ENCODE results near the gene TP63. TPM values are rescaled to one million over a fixed set of nuclear protein-coding genes. Genes with fewer than 3 reads are reported as not detected.

TP63 gene
- total RNA-seq, 1 experiment from 2014 or later: not detected

GRCh38 chr3:189806171-189806951 is 175.2 kb downstream of the TP63 start:
- H3K9me3 Mint-ChIP-seq: no peaks in the 10 kb centered on the region; a peak in 1 of 5 replicates
- Histone ChIP-seq H3K4me1 (ENCODE audit: insufficient read depth, low read length) (peaks cover 3% of the 10 kb centered on the region; the same call in 1 of the 2 replicates), H4K91ac (ENCODE audit: insufficient read length, low read depth, low read length) (no peak overlapping the region), H3K79me2 (ENCODE audit: insufficient read depth, low read length) (no peaks in the 10 kb centered on the region), H2BK20ac (ENCODE audit: low read depth, low read length, poor library complexity, severe bottlenecking) (no peak overlapping the region), H2BK15ac (ENCODE audit: low read depth, low read length) (no peak overlapping the region), H3K9me3 (ENCODE audit: control insufficient read depth, low read depth, low read length) (no peaks in the 10 kb centered on the region), H3K23ac (ENCODE audit: insufficient read length, low read depth, low read length) (no peak overlapping the region), H3K23me2 (ENCODE audit: insufficient read length, low read depth, low read length, poor library complexity, severe bottlenecking) (no peaks in the 10 kb centered on the region), H3K14ac (ENCODE audit: insufficient read depth, low read length) (no peak overlapping the region), H3K56ac (ENCODE audit: insufficient read length, low read depth, low read length) (no peak overlapping the region), H3K4me2 (ENCODE audit: insufficient read depth, insufficient read length, low read length) (no peak overlapping the region), H3T11ph (ENCODE audit: low read length) (no peak overlapping the region), H3K79me1 (ENCODE audit: insufficient read depth, low read depth, low read length, poor library complexity, severe bottlenecking) (no peaks in the 10 kb centered on the region), H3K27me3 (ENCODE audit: insufficient read depth, low read length) (no peaks in the 10 kb centered on the region), H4K5ac (ENCODE audit: insufficient read length, low read depth, low read length) (no peak overlapping the region), H3K4ac (ENCODE audit: low read depth, low read length) (no peak overlapping the region), H3K9ac (ENCODE audit: extremely low read depth, insufficient read length, low read length) (no peak overlapping the region), H2AK5ac (ENCODE audit: insufficient read length, low read length) (no peak overlapping the region), H2BK120ac (ENCODE audit: low read depth, low read length, poor library complexity, severe bottlenecking) (no peak overlapping the region), H2BK12ac (ENCODE audit: insufficient read length, low read depth, low read length) (no peak overlapping the region), H3K27ac (ENCODE audit: insufficient read length, low read depth, low read length) (no peak overlapping the region), H4K8ac (replicated peaks; ENCODE audit: insufficient read length, low read depth, low read length) (no peak overlapping the region), H2BK5ac (ENCODE audit: insufficient read length, low read length) (no peak overlapping the region), H2AFZ (ENCODE audit: low read length) (no peak overlapping the region), H4K20me1 (ENCODE audit: control insufficient read depth, insufficient read depth, insufficient read length) (no peaks in the 10 kb centered on the region), H3K18ac (ENCODE audit: insufficient read length, low read depth, low read length) (no peak overlapping the region)
- no peaks in the 10 kb centered on the region for H3K36me3 Mint-ChIP-seq (ENCODE audit: insufficient read depth in 1 of 3, low read depth in 3 of 3)
- H3K4me1 Mint-ChIP-seq: peaks cover 29 to 36% of the 10 kb centered on the region in 2 experiments
- peaks cover 58% of the 10 kb centered on the region for H3K27me3 Mint-ChIP-seq (ENCODE audit: low read depth)
- TF ChIP-seq, protein P1, sequence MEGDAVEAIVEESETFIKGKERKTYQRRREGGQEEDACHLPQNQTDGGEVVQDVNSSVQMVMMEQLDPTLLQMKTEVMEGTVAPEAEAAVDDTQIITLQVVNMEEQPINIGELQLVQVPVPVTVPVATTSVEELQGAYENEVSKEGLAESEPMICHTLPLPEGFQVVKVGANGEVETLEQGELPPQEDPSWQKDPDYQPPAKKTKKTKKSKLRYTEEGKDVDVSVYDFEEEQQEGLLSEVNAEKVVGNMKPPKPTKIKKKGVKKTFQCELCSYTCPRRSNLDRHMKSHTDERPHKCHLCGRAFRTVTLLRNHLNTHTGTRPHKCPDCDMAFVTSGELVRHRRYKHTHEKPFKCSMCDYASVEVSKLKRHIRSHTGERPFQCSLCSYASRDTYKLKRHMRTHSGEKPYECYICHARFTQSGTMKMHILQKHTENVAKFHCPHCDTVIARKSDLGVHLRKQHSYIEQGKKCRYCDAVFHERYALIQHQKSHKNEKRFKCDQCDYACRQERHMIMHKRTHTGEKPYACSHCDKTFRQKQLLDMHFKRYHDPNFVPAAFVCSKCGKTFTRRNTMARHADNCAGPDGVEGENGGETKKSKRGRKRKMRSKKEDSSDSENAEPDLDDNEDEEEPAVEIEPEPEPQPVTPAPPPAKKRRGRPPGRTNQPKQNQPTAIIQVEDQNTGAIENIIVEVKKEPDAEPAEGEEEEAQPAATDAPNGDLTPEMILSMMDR (conservative IDR thresholded peaks at IDR 0.05): no peak
- WGBS (ENCODE audit: extremely low coverage, insufficient read length, low lambda C conversion rate): no CpG with 5 or more reads among the region's 11 CpGs
- H3K27ac Mint-ChIP-seq: peak overlapping the region; percentile 7 to 90 (median 19); a peak in 4 of 7 replicates
- no peak overlapping the region; a peak in 1 of 5 replicates for H3K4me3 Mint-ChIP-seq
- peak; percentile 46 for DNase-seq

Data from H9 (cell line).